RWPE2 (cell line): ENCODE measurements around the gene CTBP1.

Experiments used
- ATAC-seq: fragments of 200-7000 bp; cut with Tn5 transposase; 3 replicates; pipeline ENCODE4 v1.9.1; 2021; ENCODE audit warnings: low read depth
- DNase-seq: peaks from one replicate; pipeline ENCODE4 v3.0.0-alpha.2; 2020; ENCODE audit warnings: low spot score
- H3K27ac ChIP-seq: fragments of 450-650 bp; 2 replicates; pipeline ENCODE4 v1.5.1; 2017; ENCODE audit warnings: mild to moderate bottlenecking; ENCODE audit not compliant: poor library complexity, severe bottlenecking
- H3K27me3 ChIP-seq: fragments of 250-450 bp; sonication (Bioruptor Pico); 2 replicates; pipeline ENCODE4 v1.5.1; 2021; ENCODE audit warnings: mild to moderate bottlenecking, moderate library complexity; ENCODE audit not compliant: insufficient read depth, poor library complexity, severe bottlenecking
- H3K36me3 ChIP-seq: fragments of 250-450 bp; sonication (Bioruptor Pico); 2 replicates; pipeline ENCODE4 v1.5.1; 2020; ENCODE audit warnings: low read depth, mild to moderate bottlenecking, moderate library complexity
- H3K4me1 ChIP-seq: fragments of 250-450 bp; sonication (Bioruptor Pico); 2 replicates; pipeline ENCODE4 v1.5.1; 2021; ENCODE audit warnings: mild to moderate bottlenecking, moderate library complexity; ENCODE audit not compliant: insufficient read depth, poor library complexity, severe bottlenecking
- H3K4me3 ChIP-seq: fragments of 250-450 bp; sonication (Bioruptor Pico); 2 replicates; pipeline ENCODE4 v1.5.1; 2021; ENCODE audit warnings: mild to moderate bottlenecking, moderate library complexity; ENCODE audit not compliant: severe bottlenecking
- H3K9me3 ChIP-seq: fragments of 250-450 bp; sonication (Bioruptor Pico); 2 replicates; pipeline ENCODE4 v1.5.1; 2021; ENCODE audit warnings: mild to moderate bottlenecking, moderate library complexity; ENCODE audit not compliant: severe bottlenecking
- TF ChIP-seq, protein P1 (sequence below): fragments of 450-650 bp; IDR thresholded peaks from one replicate; pipeline ENCODE4 v1.5.1; 2017; ENCODE audit warnings: mild to moderate bottlenecking, moderate library complexity; ENCODE audit not compliant: poor library complexity, severe bottlenecking

Gene CTBP1

DNA sequence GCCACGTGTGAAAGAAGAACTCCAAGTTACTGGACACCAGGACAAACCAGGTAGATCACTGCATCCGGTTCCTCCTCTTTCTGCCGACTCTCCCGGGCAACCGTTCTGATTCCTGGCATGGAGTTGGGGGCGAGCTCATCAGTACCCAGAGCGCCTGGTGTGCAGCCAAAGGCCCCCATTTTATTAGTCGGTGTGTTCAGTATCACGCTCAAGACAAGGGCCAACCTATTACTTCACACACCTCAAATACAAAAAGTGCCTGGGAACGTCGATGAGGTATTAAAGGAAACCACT lies 2.8 kb upstream of the CTBP1 start:
- Histone ChIP-seq H3K4me1 (peaks cover 7% of the 10 kb centered on the region), H3K27ac (no peak overlapping the region), H3K4me3 (no peak overlapping the region), H3K36me3 (peaks cover 19% of the 10 kb centered on the region), H3K27me3 (no peaks in the 10 kb centered on the region), H3K9me3 (peaks cover 38% of the 10 kb centered on the region)
- DNase-seq (no peak), ATAC-seq (no peak)
- TF ChIP-seq, protein P1, sequence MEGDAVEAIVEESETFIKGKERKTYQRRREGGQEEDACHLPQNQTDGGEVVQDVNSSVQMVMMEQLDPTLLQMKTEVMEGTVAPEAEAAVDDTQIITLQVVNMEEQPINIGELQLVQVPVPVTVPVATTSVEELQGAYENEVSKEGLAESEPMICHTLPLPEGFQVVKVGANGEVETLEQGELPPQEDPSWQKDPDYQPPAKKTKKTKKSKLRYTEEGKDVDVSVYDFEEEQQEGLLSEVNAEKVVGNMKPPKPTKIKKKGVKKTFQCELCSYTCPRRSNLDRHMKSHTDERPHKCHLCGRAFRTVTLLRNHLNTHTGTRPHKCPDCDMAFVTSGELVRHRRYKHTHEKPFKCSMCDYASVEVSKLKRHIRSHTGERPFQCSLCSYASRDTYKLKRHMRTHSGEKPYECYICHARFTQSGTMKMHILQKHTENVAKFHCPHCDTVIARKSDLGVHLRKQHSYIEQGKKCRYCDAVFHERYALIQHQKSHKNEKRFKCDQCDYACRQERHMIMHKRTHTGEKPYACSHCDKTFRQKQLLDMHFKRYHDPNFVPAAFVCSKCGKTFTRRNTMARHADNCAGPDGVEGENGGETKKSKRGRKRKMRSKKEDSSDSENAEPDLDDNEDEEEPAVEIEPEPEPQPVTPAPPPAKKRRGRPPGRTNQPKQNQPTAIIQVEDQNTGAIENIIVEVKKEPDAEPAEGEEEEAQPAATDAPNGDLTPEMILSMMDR = no peak

DNA sequence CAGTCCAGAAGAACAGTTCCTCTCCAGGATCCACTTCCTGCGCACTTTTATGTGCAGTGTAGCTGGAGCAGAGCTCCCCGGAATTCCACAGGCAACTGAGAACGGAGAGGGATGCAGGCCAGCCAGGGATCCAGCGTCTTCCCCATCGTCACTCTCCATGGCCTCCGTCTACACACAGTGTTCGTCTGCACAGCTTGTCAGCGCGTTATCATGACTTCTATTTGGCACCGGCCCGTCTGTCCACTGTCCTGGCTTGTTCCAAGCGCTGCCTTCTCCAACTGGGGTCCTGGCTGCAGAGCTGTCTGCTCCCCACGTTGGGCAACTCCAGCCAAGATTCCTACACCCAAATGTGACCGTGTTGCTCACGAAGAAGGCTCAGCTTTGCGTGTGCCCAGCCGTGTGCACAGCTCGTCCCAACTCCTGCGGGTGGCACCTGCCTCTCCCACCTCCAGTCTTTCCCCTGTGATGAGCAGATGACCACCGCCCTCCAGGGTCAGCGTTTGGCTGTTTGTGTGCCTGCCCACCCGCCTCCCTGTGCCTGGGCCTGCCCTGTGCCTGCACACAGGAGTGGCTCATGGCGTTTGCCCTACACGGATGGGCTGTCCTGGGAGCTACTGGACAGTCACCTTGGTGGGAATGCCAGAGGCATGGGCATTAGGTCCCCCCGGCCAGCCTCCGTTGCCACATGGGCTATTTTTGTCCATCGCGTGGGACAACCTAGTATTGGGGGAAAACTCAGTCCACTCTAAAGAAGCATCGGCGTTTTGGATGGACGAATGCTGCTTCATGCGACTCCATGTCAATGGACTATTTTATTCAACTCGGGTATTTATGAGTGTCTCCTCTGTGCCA lies 2.2 kb upstream of the CTBP1 start:
- H3K27ac ChIP-seq = no peak overlapping the region
- peaks cover 35% of the 10 kb centered on the region for H3K9me3 ChIP-seq
- no peaks in the 10 kb centered on the region for H3K27me3 ChIP-seq
- DNase-seq (no peak), ATAC-seq (no peak)
- TF ChIP-seq, protein P1 = no peak
- peaks cover 19% of the 10 kb centered on the region for H3K36me3 ChIP-seq
- no peak overlapping the region for H3K4me3 ChIP-seq
- peaks cover 13% of the 10 kb centered on the region for H3K4me1 ChIP-seq

DNA sequence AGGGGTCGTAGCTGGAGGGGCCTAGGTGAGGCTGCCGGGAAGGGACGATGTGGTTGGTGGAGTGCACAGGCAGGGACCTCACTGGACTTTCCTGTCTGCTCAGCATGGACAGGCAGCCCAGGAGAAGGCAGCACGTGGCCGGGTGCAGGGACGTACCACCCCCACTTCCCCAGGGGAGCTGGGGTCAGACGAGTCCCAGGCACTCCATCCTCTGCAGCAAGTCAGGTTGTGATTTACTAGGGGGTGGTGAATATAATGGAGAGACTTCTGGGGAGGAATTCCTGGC lies 1.5 kb upstream of the CTBP1 start:
- H3K36me3 ChIP-seq = peaks cover 19% of the 10 kb centered on the region
- no peak overlapping the region for H3K27ac ChIP-seq
- H3K9me3 ChIP-seq = peaks cover 32% of the 10 kb centered on the region
- H3K27me3 ChIP-seq = no peaks in the 10 kb centered on the region
- TF ChIP-seq, protein P1 = no peak
- H3K4me1 ChIP-seq = peaks cover 16% of the 10 kb centered on the region
- no peak for ATAC-seq
- no peak for DNase-seq
- no peak overlapping the region for H3K4me3 ChIP-seq

DNA sequence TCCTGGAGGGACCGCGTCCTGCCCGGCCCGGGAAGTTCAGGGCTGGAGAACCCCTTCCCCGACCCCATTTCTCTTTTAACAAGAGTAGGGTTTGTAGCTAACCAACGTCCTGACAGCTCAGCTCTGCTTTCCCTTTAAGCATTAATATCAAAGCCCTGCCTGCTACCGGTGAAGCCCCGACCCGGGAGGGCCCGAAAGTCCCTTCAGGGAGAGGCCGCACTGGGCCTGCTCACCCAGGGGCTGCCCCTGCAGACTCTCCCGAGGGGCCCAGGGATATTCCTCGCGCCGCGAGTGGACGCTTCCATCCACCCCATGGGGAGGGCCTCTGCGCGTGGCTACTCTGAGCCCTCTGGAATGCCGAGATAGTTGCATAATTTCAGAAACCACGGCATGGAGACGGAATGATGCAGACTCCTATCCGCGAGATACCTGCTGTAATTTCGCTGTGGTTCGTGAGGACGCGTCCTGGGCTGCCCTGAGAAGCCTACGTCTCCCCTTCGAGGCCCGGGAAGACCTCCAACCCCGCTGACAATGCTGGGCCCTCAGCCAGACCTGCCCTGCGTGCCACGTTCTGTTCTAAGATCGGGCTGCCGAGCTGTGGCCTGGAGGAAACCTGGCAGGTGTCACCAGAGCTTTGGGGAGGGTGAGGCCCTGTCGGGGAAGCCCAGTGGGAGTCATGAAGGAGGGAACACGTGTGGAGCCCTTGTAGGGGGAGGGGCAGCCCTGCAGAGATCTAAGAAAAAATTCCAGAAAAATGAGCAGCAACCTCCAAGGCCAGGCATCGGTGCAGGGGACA lies 999 bp upstream of the CTBP1 start:
- peak overlapping the region; percentile 78 for H3K4me3 ChIP-seq
- no peak for ATAC-seq
- H3K36me3 ChIP-seq = peaks cover 19% of the 10 kb centered on the region
- TF ChIP-seq, protein P1 = no peak
- DNase-seq = peak; percentile 59
- H3K27me3 ChIP-seq = no peaks in the 10 kb centered on the region
- peaks cover 27% of the 10 kb centered on the region for H3K9me3 ChIP-seq
- H3K4me1 ChIP-seq = peaks cover 16% of the 10 kb centered on the region
- peak overlapping the region; percentile 93 for H3K27ac ChIP-seq
